Esophagus muscularis mucosa (tissue), 4 donors: ENCODE results near the gene TRPC4AP.

Source experiments
- EP300 ChIP-seq: sonication (generic); formaldehyde crosslinking; IDR thresholded peaks from one replicate; pipeline ENCODE4 v1.6.1; 2017; ENCODE audit warnings: antibody characterized with exemption
- POLR2A ChIP-seq: fragments of 450-650 bp; IDR thresholded peaks from one replicate; pipeline ENCODE4 v1.6.1; 2017; ENCODE audit warnings: antibody characterized with exemption, moderate library complexity, mild to moderate bottlenecking, low read depth
- TF ChIP-seq, protein P1 (sequence below), 3 experiments: fragments of 200-600 bp in 2 of 3; fragments of 450-650 bp in 1 of 3; sonication (generic) in 2 of 3; IDR thresholded peaks; one replicate each; pipeline ENCODE4 v1.5.1; 2017 to 2019; ENCODE audit warnings: antibody characterized with exemption in 3 of 3, mild to moderate bottlenecking in 2 of 3, moderate library complexity in 1 of 3

DNA sequence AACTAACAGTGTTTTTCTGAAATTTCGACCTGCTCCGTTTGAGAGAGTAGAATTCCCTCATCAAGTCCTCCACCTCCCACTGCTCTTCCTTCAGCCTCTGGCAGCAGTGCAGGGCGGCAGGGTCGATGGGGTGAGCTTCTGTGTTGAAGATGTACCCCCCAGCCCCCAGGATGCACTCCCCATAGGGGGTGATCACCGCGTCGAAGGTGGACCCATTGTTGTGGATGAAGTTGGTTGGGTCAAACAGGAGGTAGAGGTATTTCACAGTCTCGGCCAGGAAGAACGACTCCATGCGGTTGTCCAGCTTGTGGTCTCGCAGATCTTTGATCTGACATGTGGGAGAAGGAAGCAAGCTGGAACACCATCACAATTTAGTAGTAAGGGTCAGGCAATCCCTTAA, 23.0 kb upstream of the TRPC4AP start:
- TF ChIP-seq, protein P1, sequence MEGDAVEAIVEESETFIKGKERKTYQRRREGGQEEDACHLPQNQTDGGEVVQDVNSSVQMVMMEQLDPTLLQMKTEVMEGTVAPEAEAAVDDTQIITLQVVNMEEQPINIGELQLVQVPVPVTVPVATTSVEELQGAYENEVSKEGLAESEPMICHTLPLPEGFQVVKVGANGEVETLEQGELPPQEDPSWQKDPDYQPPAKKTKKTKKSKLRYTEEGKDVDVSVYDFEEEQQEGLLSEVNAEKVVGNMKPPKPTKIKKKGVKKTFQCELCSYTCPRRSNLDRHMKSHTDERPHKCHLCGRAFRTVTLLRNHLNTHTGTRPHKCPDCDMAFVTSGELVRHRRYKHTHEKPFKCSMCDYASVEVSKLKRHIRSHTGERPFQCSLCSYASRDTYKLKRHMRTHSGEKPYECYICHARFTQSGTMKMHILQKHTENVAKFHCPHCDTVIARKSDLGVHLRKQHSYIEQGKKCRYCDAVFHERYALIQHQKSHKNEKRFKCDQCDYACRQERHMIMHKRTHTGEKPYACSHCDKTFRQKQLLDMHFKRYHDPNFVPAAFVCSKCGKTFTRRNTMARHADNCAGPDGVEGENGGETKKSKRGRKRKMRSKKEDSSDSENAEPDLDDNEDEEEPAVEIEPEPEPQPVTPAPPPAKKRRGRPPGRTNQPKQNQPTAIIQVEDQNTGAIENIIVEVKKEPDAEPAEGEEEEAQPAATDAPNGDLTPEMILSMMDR (IDR thresholded peaks at IDR 0.05): no peak
- no peak for TF ChIP-seq POLR2A
- TF ChIP-seq EP300: no peak
